ENCODE data around the gene SLC35E1. TPM values are rescaled to one million over a fixed set of nuclear protein-coding genes. Genes with fewer than 3 reads are reported as not detected.

SLC35E1 gene
- total and polyA plus RNA-seq, 2 of the 13 experiments (the other 11 are each of a cell fraction or from before 2014, with no cell fraction given): 21.2 to 46.5 TPM

DNA sequence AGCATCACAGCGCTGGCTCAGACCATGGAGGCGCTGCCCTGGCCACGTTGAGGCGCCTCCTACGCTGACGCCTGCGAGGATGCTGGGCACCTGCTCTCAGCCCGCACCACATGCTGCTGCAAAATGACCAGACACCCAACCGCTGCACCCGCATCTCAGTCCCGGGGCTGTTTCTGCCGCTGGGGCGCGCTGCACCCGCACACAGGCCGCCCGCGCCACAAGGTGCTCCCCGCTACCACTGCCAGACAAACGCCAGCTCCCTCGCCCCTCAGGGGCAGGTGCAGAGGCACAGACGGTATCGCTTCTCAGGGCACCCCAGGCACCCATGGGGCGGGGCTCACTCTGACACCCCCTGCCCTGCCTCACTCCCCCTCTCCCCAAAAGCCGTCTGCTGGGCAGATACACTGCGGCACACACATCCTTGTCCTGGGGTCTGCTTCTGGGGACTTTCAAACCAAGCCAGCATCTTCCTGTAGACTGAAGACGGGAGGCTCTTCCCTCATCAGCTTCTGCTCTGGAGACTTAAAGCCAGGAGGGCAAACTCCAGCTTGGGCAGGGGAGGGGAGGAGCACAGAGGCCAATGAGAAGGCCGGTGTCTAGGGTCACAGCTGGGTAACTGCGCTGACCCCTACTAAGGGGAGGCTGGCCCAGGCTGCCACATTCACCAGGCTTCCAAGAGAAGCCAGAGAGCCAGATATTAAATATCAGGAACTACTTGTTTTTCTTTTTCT lies 46.3 kb downstream of the SLC35E1 start:
- 100% methylated on average over 21 of the region's 29 CpGs for WGBS (ENCODE audit: low lambda C conversion rate)
- TF ChIP-seq RBM39 (IDR thresholded peaks at IDR 0.05; ENCODE audit: low read depth, low read length, poor library complexity, severe bottlenecking) (no peak), ZNF652 (CRISPR knock-in tag; IDR thresholded peaks at IDR 0.05; ENCODE audit: borderline replicate concordance, low read depth) (no peak), RBFOX2 (IDR thresholded peaks at IDR 0.05; ENCODE audit: low read depth, low read length) (peak; percentile 43; the same call in 1 of the 2 replicates)

DNA sequence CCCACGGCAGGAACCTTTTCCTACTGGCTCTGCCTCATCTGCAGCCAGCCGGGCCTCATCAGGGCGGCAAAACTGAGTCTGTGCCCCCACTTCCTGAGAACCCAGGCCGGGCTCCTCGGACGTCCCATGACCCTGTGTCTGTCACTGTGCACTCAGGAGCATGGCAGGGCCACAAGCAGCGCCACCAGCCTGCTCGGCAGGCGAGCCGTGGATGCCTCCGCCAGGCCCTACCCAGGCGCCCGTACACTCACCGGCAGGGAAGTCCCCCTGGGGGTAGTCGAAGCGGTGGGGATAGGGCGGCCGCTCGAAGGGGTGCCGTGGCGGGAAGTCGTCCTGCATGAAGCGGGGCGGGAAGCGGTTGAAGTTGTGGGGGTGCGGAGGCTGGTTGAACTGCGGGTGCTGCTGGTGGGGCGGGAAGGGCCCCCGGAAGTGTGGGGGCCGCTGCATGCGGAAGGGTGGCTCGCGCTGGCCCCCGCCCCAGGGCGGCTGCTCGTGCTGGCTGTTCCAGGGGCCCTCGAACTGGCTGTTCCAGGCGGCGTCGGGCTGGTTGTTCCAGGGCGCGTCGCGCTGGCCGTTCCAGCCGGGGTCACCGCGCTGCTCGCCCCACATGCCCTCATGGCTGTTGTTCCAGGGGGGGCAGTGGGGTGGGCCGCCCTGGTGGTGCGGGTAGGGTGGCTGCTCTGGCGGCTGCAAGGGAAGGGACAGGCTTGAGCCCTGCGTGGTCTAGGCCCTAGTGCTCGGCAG lies 47.1 kb downstream of the SLC35E1 start:
- Histone ChIP-seq H2AFZ (ENCODE audit: low read length) (no peak overlapping the region), H3K27me3 (ENCODE audit: control insufficient read depth in 1 of 2, insufficient read depth in 2 of 2, low read length in 2 of 2) (no peaks in the 10 kb centered on the region), H3K9ac (ENCODE audit: insufficient read depth, low read depth, low read length) (no peak overlapping the region), H3K27ac (ENCODE audit: extremely low read length, insufficient read depth, low read length) (no peak overlapping the region), H3K79me2 (ENCODE audit: insufficient read depth, low read length) (no peaks in the 10 kb centered on the region), H3K4me2 (ENCODE audit: low read depth, low read length) (no peak overlapping the region), H3K36me3 (replicated peaks in 1 of 2; ENCODE audit: control insufficient read depth in 1 of 2, insufficient read depth in 2 of 2, low read length in 2 of 2) (peaks cover 41 to 91% of the 10 kb centered on the region in 2 experiments), H3K4me3 (replicated peaks in 1 of 3; ENCODE audit: insufficient read depth in 1 of 3, low read depth in 2 of 3, low read length in 3 of 3) (no peak overlapping the region), H4K20me1 (ENCODE audit: insufficient read depth, low read length) (no peaks in the 10 kb centered on the region), H3K9me3 (ENCODE audit: low read length) (no peaks in the 10 kb centered on the region), H3K4me1 (ENCODE audit: insufficient read depth, low read length) (no peaks in the 10 kb centered on the region)
- DNase-seq (ENCODE audit: low spot score) (no peak), ATAC-seq (no peak), FAIRE-seq (no peak)
- ChIA-PET POLR2A (no interaction called here), CTCF (ENCODE audit: low intra/inter-chr PET ratio, low total read pairs) (no interaction called here)
- in situ Hi-C loops (cut with HindIII; ENCODE audit: extremely low pct_ligation_motif_present, low pct_unique_long_range_greater_than_20kb): no loop called here
- WGBS (ENCODE audit: low lambda C conversion rate): 96% methylated on average over 26 of the region's 54 CpGs
- no TSS peak for BruUV-seq (replicated peaks)
- TF ChIP-seq RBFOX2 (IDR thresholded peaks at IDR 0.05; ENCODE audit: low read depth, low read length) (peak; percentile 52; the same call in 1 of the 2 replicates), MEIS1 (CRISPR knock-in tag; IDR thresholded peaks at IDR 0.05; ENCODE audit: borderline replicate concordance) (no peak), ZNF468 (CRISPR knock-in tag; IDR thresholded peaks at IDR 0.05) (no peak)
- intact Hi-C loops (cut with micrococcal nuclease; ENCODE audit: unreplicated experiment): no loop called here

More for the DNA sequence above, 46.3 kb downstream of the SLC35E1 start:
- ATAC-seq: no peak
- FAIRE-seq: no peak
- H3K9me3 ChIP-seq (ENCODE audit: low read length): no peaks in the 10 kb centered on the region
- peaks cover 43 to 91% of the 10 kb centered on the region in 2 experiments for H3K36me3 ChIP-seq (replicated peaks in 1 of 2; ENCODE audit: control insufficient read depth in 1 of 2, insufficient read depth in 2 of 2, low read length in 2 of 2)
- H3K27me3 ChIP-seq (ENCODE audit: control insufficient read depth in 1 of 2, insufficient read depth in 2 of 2, low read length in 2 of 2): no peaks in the 10 kb centered on the region
- no peaks in the 10 kb centered on the region for H3K4me1 ChIP-seq (ENCODE audit: insufficient read depth, low read length)
- no peak overlapping the region for H2AFZ ChIP-seq (ENCODE audit: low read length)
- ChIA-PET POLR2A (no interaction called here), CTCF (ENCODE audit: low intra/inter-chr PET ratio, low total read pairs) (no interaction called here)
- in situ Hi-C loops (cut with HindIII; ENCODE audit: extremely low pct_ligation_motif_present, low pct_unique_long_range_greater_than_20kb) (no loop called here), intact Hi-C loops (cut with micrococcal nuclease; ENCODE audit: unreplicated experiment) (no loop called here)
- H3K79me2 ChIP-seq (ENCODE audit: insufficient read depth, low read length): no peaks in the 10 kb centered on the region
- no peak overlapping the region for H3K4me3 ChIP-seq (replicated peaks in 1 of 3; ENCODE audit: insufficient read depth in 1 of 3, low read depth in 2 of 3, low read length in 3 of 3)
- H3K9ac ChIP-seq (ENCODE audit: insufficient read depth, low read depth, low read length): no peak overlapping the region
- DNase-seq (ENCODE audit: low spot score): no peak
- H3K4me2 ChIP-seq (ENCODE audit: low read depth, low read length): no peak overlapping the region
- H3K27ac ChIP-seq (ENCODE audit: extremely low read length, insufficient read depth, low read length): no peak overlapping the region
- no peaks in the 10 kb centered on the region for H4K20me1 ChIP-seq (ENCODE audit: insufficient read depth, low read length)
- no TSS peak for BruUV-seq (replicated peaks)

Data from HepG2 (cell line).